Inflammatory macrophage (primary cell): Measurements from ENCODE around the gene GPR68.

ENCODE experiments used
- DNase-seq, 2 donors: peaks; one replicate each; pipeline ENCODE4 v3.0.0-alpha.2; 2020 to 2022
- total RNA-seq, 18 experiments: gene quantifications; one replicate each; lab custom pipeline; 2026; ENCODE audit warnings: mixed read lengths in 6 of 18, inconsistent platforms in 2 of 18; lab: John Stamatoyannopoulos, UW

Gene GPR68
- total RNA-seq, result 2.3 to 58.4 (median 22.9) reads per million in 18 experiments

GRCh38 chr14:91244501-91244901 is at the start of gene GPR68:
Gene GPR68 (minus strand): TSS chr14:91244704. CDS start chr14:91235050, 9,654 bp downstream.
- peak; percentile 55 to 88 for DNase-seq

- DNase-seq, result no peak
Observed at GRCh38 chr14:91294153-91294552, 49.6 kb upstream of the GPR68 start.

GRCh38 chr14:91293281-91293680 is 48.8 kb upstream of the GPR68 start:
- DNase-seq, result no peak

GRCh38 chr14:91292491-91292890 is 48.0 kb upstream of the GPR68 start:
- no peak for DNase-seq

GRCh38 chr14:91291786-91292405 is 47.4 kb upstream of the GPR68 start:
- DNase-seq, result no peak

GRCh38 chr14:91290986-91291385 is 46.5 kb upstream of the GPR68 start:
- DNase-seq, result no peak

- DNase-seq, result no peak
Observed at GRCh38 chr14:91289464-91289863, 45.0 kb upstream of the GPR68 start.

GRCh38 chr14:91288876-91289275 is 44.4 kb upstream of the GPR68 start:
- DNase-seq, result no peak

- peak; percentile 82 to 85 for DNase-seq
Observed at GRCh38 chr14:91286530-91286937, 42.0 kb upstream of the GPR68 start.

GRCh38 chr14:91284791-91285548 is 40.5 kb upstream of the GPR68 start:
- DNase-seq, result no peak

GRCh38 chr14:91284146-91284790 is 39.8 kb upstream of the GPR68 start:
- DNase-seq, result no peak

GRCh38 chr14:91283666-91284065 is 39.2 kb upstream of the GPR68 start:
- no peak for DNase-seq

GRCh38 chr14:91282954-91283645 is 38.6 kb upstream of the GPR68 start:
- no peak for DNase-seq

GRCh38 chr14:91281346-91281745 is 36.8 kb upstream of the GPR68 start:
- DNase-seq, result no peak

- no peak for DNase-seq
Observed at GRCh38 chr14:91280129-91280528, 35.6 kb upstream of the GPR68 start.

- no peak for DNase-seq
Observed at GRCh38 chr14:91279354-91279753, 34.9 kb upstream of the GPR68 start.

- no peak for DNase-seq
Observed at GRCh38 chr14:91278383-91278715, 33.8 kb upstream of the GPR68 start.

- DNase-seq, result no peak
Observed at GRCh38 chr14:91277546-91278382, 33.3 kb upstream of the GPR68 start.

- no peak for DNase-seq
Observed at GRCh38 chr14:91274796-91275195, 30.3 kb upstream of the GPR68 start.

GRCh38 chr14:91273885-91274273 is 29.4 kb upstream of the GPR68 start:
- DNase-seq, result peak; percentile 55 to 74

- no peak for DNase-seq
Observed at GRCh38 chr14:91273273-91273884, 28.9 kb upstream of the GPR68 start.
